ENCODE results near the gene NFIC.

The NFIC gene

GRCh38 chr19:3359015-3359918 is 7.1 kb upstream of the NFIC start:
- DNase-seq (ENCODE audit: low spot score) = peak; percentile 90

GRCh38 chr19:3359919-3360420 is 6.4 kb upstream of the NFIC start:
- peak; percentile 79 for DNase-seq (ENCODE audit: low spot score)

- peak; percentile 69 for DNase-seq (ENCODE audit: low spot score)
Measured at GRCh38 chr19:3360421-3361383, 5.7 kb upstream of the NFIC start.

GRCh38 chr19:3361384-3362216 is 4.8 kb upstream of the NFIC start:
- DNase-seq (ENCODE audit: low spot score) = no peak

- no peak for DNase-seq (ENCODE audit: low spot score)
Measured at GRCh38 chr19:3362217-3362906, 4.0 kb upstream of the NFIC start.

- DNase-seq (ENCODE audit: low spot score) = no peak
Measured at GRCh38 chr19:3363841-3364500, 2.4 kb upstream of the NFIC start.

GRCh38 chr19:3364501-3364858 is 1.9 kb upstream of the NFIC start:
- no peak for DNase-seq (ENCODE audit: low spot score)

GRCh38 chr19:3365093-3365835 is 1.1 kb upstream of the NFIC start:
- no peak for DNase-seq (ENCODE audit: low spot score)

GRCh38 chr19:3366753-3367627 is 607 bp downstream of the NFIC start:
- peak; percentile 49 for DNase-seq (ENCODE audit: low spot score)

GRCh38 chr19:3367628-3368440 is 1.5 kb downstream of the NFIC start:
- peak; percentile 45 for DNase-seq (ENCODE audit: low spot score)

- DNase-seq (ENCODE audit: low spot score) = peak; percentile 34
Measured at GRCh38 chr19:3368441-3368795, 2.0 kb downstream of the NFIC start.

GRCh38 chr19:3368848-3369336 is 2.5 kb downstream of the NFIC start:
- DNase-seq (ENCODE audit: low spot score) = peak; percentile 42

- peak; percentile 73 for DNase-seq (ENCODE audit: low spot score)
Measured at GRCh38 chr19:3369337-3370213, 3.2 kb downstream of the NFIC start.

GRCh38 chr19:3370214-3370720 is 3.9 kb downstream of the NFIC start:
- DNase-seq (ENCODE audit: low spot score) = no peak

GRCh38 chr19:3370728-3371591 is 4.6 kb downstream of the NFIC start:
- DNase-seq (ENCODE audit: low spot score) = no peak

GRCh38 chr19:3372413-3372812 is 6.0 kb downstream of the NFIC start:
- DNase-seq (ENCODE audit: low spot score) = no peak
